K562 (cell line): ENCODE data around the gene ISL1. TPM values are rescaled to one million over a fixed set of nuclear protein-coding genes. Genes with fewer than 3 reads are reported as not detected.
A peak's percentile ranks its signal among the peaks of the same experiment; 100 is the strongest.

ENCODE experiments used
- ATAC-seq: fragments of 200-7000 bp; cut with Tn5 transposase; 3 replicates; pipeline ENCODE4 v1.9.1; 2020; ENCODE audit warnings: moderate library complexity
- Bru-seq: library from RNA; stranded (reverse); fragments of 400-500 nt; gene quantifications from one replicate; lab custom pipeline; 2021; lab: Mats Ljungman, UMichigan
- BruChase-seq, 2 experiments: library from RNA; stranded (reverse); fragments of 400-500 nt; gene quantifications; one replicate each; lab custom pipeline; 2021; lab: Mats Ljungman, UMichigan
- BruUV-seq: library from RNA; stranded (reverse); fragments of 400-500 nt; replicated peaks from 2 replicates; lab custom pipeline; 2021; lab: Mats Ljungman, UMichigan
- CTCF ChIA-PET: fragments of 300-600 bp; formaldehyde crosslinking; extraction: SDS; loops from one replicate; lab custom pipeline; 2021; ENCODE audit warnings: low intra/inter-chr PET ratio; lab: Yijun Ruan, JAX
- POLR2A ChIA-PET: fragments of 300-600, 350-650 bp; sonication (Branson Sonifier 250); formaldehyde crosslinking; extraction: SDS; loops from one replicate; lab custom pipeline; 2021; ENCODE audit warnings: antibody characterized with exemption, inconsistent platforms; lab: Yijun Ruan, JAX
- DNase-seq, 4 experiments: peaks; one replicate each; pipeline versions ENCODE4 v3.0.0 to v3.0.0-alpha.2; 2011 to 2018; ENCODE audit warnings: low spot score in 3 of 4, mixed read lengths in 3 of 4; ENCODE audit errors: extremely low read depth in 1 of 4
- FAIRE-seq: peaks from 2 replicates; lab custom pipeline; 2011; peaks lifted over from hg19 to GRCh38; lab: Jason Lieb, UNC
- H2AFZ ChIP-seq: 2 replicates; pipeline ENCODE4 v1.6.0; 2011; ENCODE audit warnings: low read depth, low read length, control low read depth, inconsistent platforms
- H3K27ac ChIP-seq: fragments of 200-600 bp; 3 replicates; pipeline ENCODE4 v1.8.0; 2011; ENCODE audit warnings: low read depth, mild to moderate bottlenecking, control low read depth, inconsistent platforms, low read length, moderate library complexity, mixed read lengths; ENCODE audit errors: extremely low read depth
- H3K27me3 ChIP-seq, 2 experiments: fragments of 300-600 bp in 1 of 2; 2 replicates in 1 of 2; 3 replicates in 1 of 2; pipeline versions ENCODE4 v1.6.0 to v1.8.0; 2011; ENCODE audit warnings: inconsistent platforms in 2 of 2, low read length in 2 of 2, mild to moderate bottlenecking in 1 of 2, mixed read lengths in 1 of 2, moderate library complexity in 1 of 2; ENCODE audit not compliant: control insufficient read depth in 2 of 2, insufficient read depth in 2 of 2
- H3K36me3 ChIP-seq: fragments of 300-600 bp; 3 replicates; pipeline ENCODE4 v1.8.0; 2011; ENCODE audit warnings: mild to moderate bottlenecking, low read length, inconsistent platforms; ENCODE audit not compliant: control insufficient read depth, insufficient read depth
- H3K4me1 ChIP-seq, 2 experiments: fragments of 200-600 bp in 1 of 2; replicated peaks in 1 of 2; 2 replicates in 1 of 2; 3 replicates in 1 of 2; pipeline versions ENCODE4 v1.5.1 to v1.8.0; 2011; ENCODE audit warnings: inconsistent platforms in 2 of 2, low read length in 2 of 2, mild to moderate bottlenecking in 1 of 2, mixed read lengths in 1 of 2, moderate library complexity in 1 of 2; ENCODE audit not compliant: control insufficient read depth in 2 of 2, insufficient read depth in 2 of 2
- H3K4me2 ChIP-seq: 2 replicates; pipeline ENCODE4 v1.6.1; 2011; ENCODE audit warnings: low read length, control low read depth, inconsistent platforms, mixed read lengths; ENCODE audit not compliant: insufficient read depth
- H3K4me3 ChIP-seq: fragments of 200-600 bp; sonication (generic), shearing (Covaris generic); 2 replicates; pipeline ENCODE4 v1.5.1; 2016; ENCODE audit warnings: control low read depth, inconsistent platforms
- H3K79me2 ChIP-seq: fragments of 200-600 bp; 3 replicates; pipeline ENCODE4 v1.8.0; 2011; ENCODE audit warnings: low read length, inconsistent platforms; ENCODE audit not compliant: control insufficient read depth, insufficient read depth
- H3K9ac ChIP-seq, 2 experiments: 2 replicates each; pipeline versions ENCODE4 v1.6.0 to v1.6.1; 2011; ENCODE audit warnings: low read depth in 2 of 2, low read length in 2 of 2, control low read depth in 1 of 2, inconsistent platforms in 1 of 2, mild to moderate bottlenecking in 1 of 2, mixed read lengths in 1 of 2; ENCODE audit not compliant: insufficient read depth in 1 of 2
- H3K9me1 ChIP-seq: one replicate; pipeline ENCODE4 v1.6.0; 2011; ENCODE audit warnings: inconsistent platforms, mild to moderate bottlenecking, low read length, moderate library complexity; ENCODE audit not compliant: control insufficient read depth, insufficient read depth
- H3K9me3 ChIP-seq: replicated peaks from 2 replicates; pipeline ENCODE4 v1.5.1; 2011; ENCODE audit warnings: low read depth, low read length, inconsistent platforms; ENCODE audit not compliant: control insufficient read depth, insufficient read depth
- H4K20me1 ChIP-seq: replicated peaks from 2 replicates; pipeline ENCODE4 v1.6.1; 2011; ENCODE audit warnings: low read length, inconsistent platforms, mixed read lengths; ENCODE audit not compliant: control insufficient read depth, insufficient read depth
- BACH1 ChIP-seq: fragments of 200-800 bp; sonication (Bioruptor generic); IDR thresholded peaks from 2 replicates; pipeline ENCODE4 v1.6.1; 2016; ENCODE audit warnings: missing genetic modification characterization, missing compliant biosample characterization
- CBX1 ChIP-seq: sonication (generic); IDR thresholded peaks from 2 replicates; pipeline ENCODE4 v1.6.1; 2016; ENCODE audit warnings: antibody characterized with exemption, low read depth, mild to moderate bottlenecking
- CTBP1 ChIP-seq: fragments of 450-650 bp; IDR thresholded peaks from 2 replicates; pipeline ENCODE4 v1.6.1; 2016; ENCODE audit warnings: borderline replicate concordance
- FOXJ2 ChIP-seq: fragments of 200-800 bp; sonication (Bioruptor generic); IDR thresholded peaks from 2 replicates; pipeline ENCODE4 v1.6.1; 2016; ENCODE audit warnings: missing genetic modification characterization, missing compliant biosample characterization
- GATAD2B ChIP-seq: fragments of 450-650 bp; IDR thresholded peaks from 2 replicates; pipeline ENCODE4 v1.6.1; 2017; ENCODE audit warnings: mild to moderate bottlenecking, borderline replicate concordance
- HDAC2 ChIP-seq: fragments of 450-650 bp; IDR thresholded peaks from 2 replicates; pipeline ENCODE4 v1.6.1; 2016; ENCODE audit warnings: mild to moderate bottlenecking
- HIVEP1 ChIP-seq: fragments of 250-450 bp; sonication (Bioruptor Pico); IDR thresholded peaks from 2 replicates; pipeline ENCODE4 v1.4.0; 2020; ENCODE audit warnings: mild to moderate bottlenecking
- ILF3 ChIP-seq: fragments of 450-650 bp; IDR thresholded peaks from 2 replicates; pipeline ENCODE4 v1.6.1; 2018; ENCODE audit warnings: antibody characterized with exemption, mild to moderate bottlenecking, moderate library complexity, borderline replicate concordance
- PML ChIP-seq: IDR thresholded peaks from 2 replicates; pipeline ENCODE4 v1.6.1; 2012; ENCODE audit warnings: low read length, inconsistent platforms
- RFX5 ChIP-seq: IDR thresholded peaks from 2 replicates; pipeline ENCODE4 v1.6.1; 2011; ENCODE audit warnings: low read depth, mild to moderate bottlenecking, improper control_type of control experiment, low read length
- TFAP4 ChIP-seq: sonication (generic); formaldehyde crosslinking; IDR thresholded peaks from 2 replicates; pipeline ENCODE4 v1.8.0; 2022; ENCODE audit warnings: missing genetic modification reagents, mild to moderate bottlenecking, moderate library complexity, borderline replicate concordance
- THRB ChIP-seq: fragments of 450-650 bp; formaldehyde crosslinking; conservative IDR thresholded peaks from 2 replicates; pipeline ENCODE4 v1.4.0; 2022; ENCODE audit warnings: mild to moderate bottlenecking, missing genetic modification characterization
- WGBS: fragments of 100-300 bp; shearing (Covaris generic); methylation state at CpG from one replicate; pipeline ENCODE4 v1.1.6; 2016; ENCODE audit warnings: low coverage, mixed read lengths; ENCODE audit not compliant: insufficient coverage; ENCODE audit errors: missing lambda C conversion rate; 5-methylcytosine and 5-hydroxymethylcytosine counted together
- in situ Hi-C: fragments of 300-500 bp; cut with MboI; formaldehyde crosslinking; loops from 4 replicates; pipeline ENCODE4 v1.15.0; 2018; ENCODE audit warnings: inconsistent platforms, mixed read lengths
- intact Hi-C: fragments of 100-400 bp; cut with micrococcal nuclease; formaldehyde crosslinking; loops from 2 replicates; pipeline ENCODE4 v1.14.2; 2022
- long read RNA-seq, 3 experiments: library from polyadenylated mRNA in 2 of 3; library from RNA in 1 of 3; unstranded in 2 of 3; stranded (forward) in 1 of 3; transcript quantifications; one replicate each; pipeline ENCODE4 v2.0.0, GENCODE V29; 2019 to 2022
- polyA minus RNA-seq, 3 experiments: library from RNA; depleted of rRNA, polyadenylated mRNA; stranded (reverse); fragments of >200 nt; gene quantifications; 2 replicates each; pipeline ENCODE4 v1.2.3, GENCODE V29; 2011
- polyA plus RNA-seq, 8 experiments: library from polyadenylated mRNA; depleted of rRNA in 4 of 8; stranded (reverse) in 5 of 8; unstranded in 3 of 8; fragments of >200 nt; fragmentation: Nextera tagmentation in 2 of 8; fragmentation: Illumina TruSeq in 1 of 8; extraction: Ambion mirVana in 2 of 8; extraction: Trizol in 1 of 8; gene quantifications; 2 replicates each; pipeline versions ENCODE4 v1.2.1 to v1.2.3, GENCODE V29; 2011 to 2014; ENCODE audit warnings: inconsistent platforms in 1 of 8, missing spikeins in 1 of 8
- total RNA-seq, 7 experiments: library from RNA; depleted of rRNA in 6 of 7; stranded (reverse); fragments of >200 nt in 6 of 7; fragmentation: Illumina TruSeq in 2 of 7; extraction: Trizol in 2 of 7; gene quantifications; 2 replicates each; pipeline versions ENCODE4 v1.2.1 to v1.2.3, GENCODE V29; 2011 to 2021; ENCODE audit warnings: low replicate concordance in 1 of 7

Gene ISL1
- total RNA-seq (2011; cell fraction: chromatin; rRNA removed; ENCODE audit: low replicate concordance) = not detected in 2 replicates
- total RNA-seq (2011; cell fraction: nucleolus; rRNA removed) = not detected in 2 replicates
- total RNA-seq (2011; cell fraction: nucleoplasm; rRNA removed) = not detected in 2 replicates
- total RNA-seq (2014; rRNA removed) = not detected in 2 replicates
- total RNA-seq (2014; rRNA removed; fragmentation: Illumina TruSeq; extraction: Trizol) = not detected in 2 replicates
- not detected in 2 replicates for total RNA-seq (2015; rRNA removed; fragmentation: Illumina TruSeq; extraction: Trizol)
- total RNA-seq (2021) = not detected in 2 replicates
- not detected in 2 replicates for polyA plus RNA-seq (2011; rRNA removed)
- polyA plus RNA-seq (2011; cell fraction: cytosol; rRNA removed) = 0.09 TPM in 1 of 2 replicates, not detected in the other
- not detected in 2 replicates for polyA plus RNA-seq (2011; cell fraction: nucleus; rRNA removed)
- not detected in 2 replicates for polyA plus RNA-seq (2012)
- not detected in 2 replicates for polyA plus RNA-seq (2014; fragmentation: Illumina TruSeq; extraction: Trizol)
- not detected for polyA plus RNA-seq (2014; fragmentation: Nextera tagmentation; extraction: Ambion mirVana)
- polyA plus RNA-seq (2014; rRNA removed) = not detected in 2 replicates
- not detected in 2 replicates for polyA minus RNA-seq (2011; rRNA and poly(A)+ RNA removed)
- not detected in 2 replicates for polyA minus RNA-seq (2011; cell fraction: cytosol; rRNA and poly(A)+ RNA removed)
- polyA minus RNA-seq (2011; cell fraction: nucleus; rRNA and poly(A)+ RNA removed) = not detected in 2 replicates
- Bru-seq, nascent RNA = percentile 8 among the genes with signal in this experiment
- BruChase-seq, experiment 1, labeled RNA remaining after a 2-hour chase = percentile 8 among the genes with signal in this experiment
- BruChase-seq, experiment 2, labeled RNA remaining after a 6-hour chase = not detected
- long read RNA-seq, experiment 1 = 0 reads
- long read RNA-seq, experiment 2 = 0 reads
- long read RNA-seq, experiment 3 = 0 reads

GRCh38 chr5:51383131-51384121, at the start of gene ISL1:
ISL1 (plus strand) TSS chr5:51383448; CDS start chr5:51383672, 224 bp downstream.
- in situ Hi-C loops (loop anchor here (25.0 kb wide), 1 partner anchor 1279 kb away; no protein-coding TSS in a partner anchor), intact Hi-C loops (loop anchor here (5.0 kb wide), 1 partner anchor 1274 kb away; no protein-coding TSS in a partner anchor)
- ChIA-PET POLR2A (no interaction called here), CTCF (no interaction called here)
- Histone ChIP-seq H3K9me1 (no peaks in the 10 kb centered on the region), H4K20me1 (no peaks in the 10 kb centered on the region), H3K27me3 (peaks cover 8 to 26% of the 10 kb centered on the region in 2 experiments; a peak in 4 of 5 replicates), H3K9ac (no peak within 1 kb of the TSS), H3K4me2 (no peak within 1 kb of the TSS), H3K27ac (no peak within 1 kb of the TSS), H3K4me3 (no peak within 1 kb of the TSS), H3K9me3 (no peaks in the 10 kb centered on the region), H3K79me2 (no peaks in the 10 kb centered on the region), H2AFZ (no peak within 1 kb of the TSS), H3K4me1 (peaks cover 0 to 9% of the 10 kb centered on the region in 2 experiments; a peak in 1 of 5 replicates), H3K36me3 (no peaks in the 10 kb centered on the region)
- no peak for FAIRE-seq
- BruUV-seq = no TSS peak
- DNase-seq = peak in 3 of 4 experiments; percentile 26 to 45 (median 34)
- WGBS = 6% methylated on average over 41 of the region's 57 CpGs
- ATAC-seq = peak; percentile 94
- TF ChIP-seq GATAD2B (no peak), RFX5 (no peak), PML (no peak), CTBP1 (no peak), HIVEP1 (CRISPR knock-in tag) (no peak), FOXJ2 (tag) (no peak), HDAC2 (no peak), THRB (CRISPR knock-in tag) (no peak), CBX1 (no peak), ILF3 (no peak), TFAP4 (CRISPR knock-in tag) (peak; percentile 37; the same call in 1 of the 2 replicates), BACH1 (tag) (no peak)
